CD4-positive, alpha-beta memory T cell (primary cell): Measurements from ENCODE around the gene NCK2. TPM values are rescaled to one million over a fixed set of nuclear protein-coding genes. Genes with fewer than 3 reads are reported as not detected.
A peak's percentile ranks its signal among the peaks of the same experiment; 100 is the strongest.

Source experiments
- CTCF ChIA-PET: fragments of 350-600 bp; sonication (Branson Sonifier 250); formaldehyde crosslinking; loops from one replicate; lab custom pipeline; 2021; ENCODE audit warnings: inconsistent platforms; ENCODE audit not compliant: partially characterized antibody; lab: Charles Lee
- POLR2A ChIA-PET: fragments of 350-600 bp; sonication (Branson Sonifier 250); formaldehyde crosslinking; loops from one replicate; lab custom pipeline; 2021; ENCODE audit not compliant: partially characterized antibody; lab: Charles Lee
- DNase-seq, 5 donors: peaks; one replicate each; pipeline versions ENCODE4 v3.0.0 to v3.0.0-alpha.2; 2020 to 2022; ENCODE audit warnings: mixed read lengths in 1 of 5
- H3K27ac ChIP-seq: one replicate; pipeline ENCODE4 v1.7.0; 2013; ENCODE audit warnings: low read depth, low read length
- H3K27me3 ChIP-seq: 2 replicates; pipeline ENCODE4 v1.7.0; 2013; ENCODE audit warnings: mild to moderate bottlenecking, low read length, moderate library complexity; ENCODE audit not compliant: insufficient read depth
- H3K36me3 ChIP-seq: 2 replicates; pipeline ENCODE4 v1.7.0; 2013; ENCODE audit warnings: mild to moderate bottlenecking, low read length, moderate library complexity; ENCODE audit not compliant: insufficient read depth
- H3K4me1 ChIP-seq: 2 replicates; pipeline ENCODE4 v1.7.0; 2013; ENCODE audit warnings: mild to moderate bottlenecking, low read length, moderate library complexity; ENCODE audit not compliant: insufficient read depth
- H3K4me3 ChIP-seq, 2 donors: one replicate each; pipeline ENCODE4 v1.7.0; 2013; ENCODE audit warnings: low read length in 2 of 2, mild to moderate bottlenecking in 1 of 2
- H3K9me3 ChIP-seq, 2 donors: one replicate each; pipeline ENCODE4 v1.7.0; 2013; ENCODE audit warnings: low read length in 2 of 2, control low read depth in 1 of 2; ENCODE audit not compliant: control insufficient read depth in 1 of 2
- H3K27ac Mint-ChIP-seq, 7 donors: one replicate each; pipeline ENCODE4 v1.8.0; 2020 to 2021; ENCODE audit warnings: mixed read lengths in 7 of 7, mild to moderate bottlenecking in 6 of 7, inconsistent platforms in 3 of 7, moderate library complexity in 3 of 7
- H3K27me3 Mint-ChIP-seq, 2 donors: one replicate each; pipeline ENCODE4 v1.8.0; 2020 to 2021; ENCODE audit warnings: mixed read lengths in 2 of 2
- H3K36me3 Mint-ChIP-seq, 2 donors: one replicate each; pipeline ENCODE4 v1.8.0; 2020 to 2021; ENCODE audit warnings: mixed read lengths in 2 of 2, inconsistent platforms in 1 of 2, mild to moderate bottlenecking in 1 of 2
- H3K4me1 Mint-ChIP-seq, 4 donors: one replicate each; pipeline ENCODE4 v1.8.0; 2020 to 2021; ENCODE audit warnings: mixed read lengths in 4 of 4, mild to moderate bottlenecking in 1 of 4
- H3K4me3 Mint-ChIP-seq, 8 donors: one replicate each; pipeline ENCODE4 v1.8.0; 2020 to 2021; ENCODE audit warnings: mixed read lengths in 8 of 8, mild to moderate bottlenecking in 7 of 8, moderate library complexity in 6 of 8, inconsistent platforms in 3 of 8
- H3K9me3 Mint-ChIP-seq, 8 donors: one replicate each; pipeline ENCODE4 v1.8.0; 2020 to 2021; ENCODE audit warnings: mixed read lengths in 8 of 8, mild to moderate bottlenecking in 5 of 8, inconsistent platforms in 3 of 8, moderate library complexity in 1 of 8
- intact Hi-C: fragments of 100-400 bp; cut with micrococcal nuclease; formaldehyde crosslinking; loops from one replicate; pipeline ENCODE4 v1.15.1; 2023
- polyA plus RNA-seq, 2 donors: library from polyadenylated mRNA; unstranded; fragments of 300-500 nt; fragmentation: Illumina TruSeq; gene quantifications; one replicate each; pipeline ENCODE4 v1.2.3, GENCODE V29; 2021
- total RNA-seq, 2 experiments: library from RNA; stranded (reverse); gene quantifications; one replicate each; pipeline ENCODE4 v1.2.3, GENCODE V29; 2021

NCK2 gene
- total and polyA plus RNA-seq, 4 experiments from 2014 or later = 58.0 to 98.6 (median 87.3) TPM

DNA sequence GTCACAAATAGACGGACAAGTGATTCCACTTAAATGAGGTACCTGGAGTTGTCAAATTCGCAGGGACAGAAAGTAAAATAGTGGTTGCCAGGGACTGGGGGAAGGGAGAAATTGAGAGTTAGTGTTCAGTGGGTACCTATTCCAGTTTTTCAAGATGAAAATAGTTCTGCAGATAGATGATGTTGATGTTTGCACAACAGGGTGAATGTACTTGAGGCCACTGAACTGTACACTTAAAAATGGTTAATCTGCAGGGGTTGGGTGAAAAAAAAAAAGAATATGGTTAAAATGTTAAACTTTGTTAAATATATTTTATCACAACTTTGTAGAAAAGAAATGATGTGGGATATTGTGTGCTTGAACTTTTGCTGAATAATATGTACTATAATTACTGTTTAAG, 102.3 kb downstream of the NCK2 start:
- Mint-ChIP-seq H3K4me1 (peaks cover 62 to 92% (median 76%) of the 10 kb centered on the region in 4 donors), H3K27me3 (no peaks in the 10 kb centered on the region), H3K4me3 (peak overlapping the region in 2 of 8 donors; percentile 43 to 47), H3K36me3 (peaks cover 31 to 55% of the 10 kb centered on the region in 2 donors), H3K27ac (peak overlapping the region in 6 of 7 donors; percentile 73 to 89 (median 82)), H3K9me3 (no peaks in the 10 kb centered on the region)
- intact Hi-C loops = no loop called here
- H3K27me3 ChIP-seq = no peaks in the 10 kb centered on the region
- CTCF ChIA-PET = interaction anchor here (1.3 to 1.4 kb wide), 2 partner anchors 19 to 270 kb away, joined by 3 to 4 read pairs; no protein-coding TSS in a partner anchor
- H3K36me3 ChIP-seq = no peaks in the 10 kb centered on the region
- no peak for DNase-seq
- H3K27ac ChIP-seq = no peak overlapping the region
- no peaks in the 10 kb centered on the region for H3K9me3 ChIP-seq
- POLR2A ChIA-PET = interaction anchor here (2.3 kb wide), 1 partner anchor 10 kb away, joined by 11 read pairs; no protein-coding TSS in a partner anchor
- no peak overlapping the region for H3K4me3 ChIP-seq
- peaks cover 92% of the 10 kb centered on the region for H3K4me1 ChIP-seq

DNA sequence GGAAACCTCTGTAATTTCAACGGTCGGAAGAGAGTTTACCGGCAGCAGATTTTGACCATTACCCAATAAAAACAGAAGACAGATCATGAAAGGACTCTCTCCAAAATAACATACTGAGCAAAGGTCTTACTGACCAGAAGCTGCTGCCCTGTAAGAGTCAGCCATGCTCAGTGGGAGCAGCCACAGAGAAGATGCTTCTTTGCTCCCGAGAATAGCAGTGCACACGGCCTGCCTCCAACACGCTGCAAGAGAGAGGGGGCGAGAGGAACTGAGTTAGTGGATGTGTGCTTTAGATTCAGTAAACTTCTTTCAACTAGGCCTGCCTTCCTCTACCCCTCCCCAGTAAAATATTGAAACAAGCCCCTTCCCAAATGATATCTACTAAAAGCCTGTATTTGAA, 103.7 kb downstream of the NCK2 start:
- H3K27me3 Mint-ChIP-seq = no peaks in the 10 kb centered on the region
- DNase-seq = no peak
- peak overlapping the region in 2 of 8 donors; percentile 1 to 9 for H3K4me3 Mint-ChIP-seq
- peak overlapping the region in 6 of 7 donors; percentile 66 to 83 (median 76) for H3K27ac Mint-ChIP-seq
- peaks cover 61 to 92% (median 76%) of the 10 kb centered on the region in 4 donors for H3K4me1 Mint-ChIP-seq
- Histone ChIP-seq H3K4me3 (no peak overlapping the region), H3K27me3 (no peaks in the 10 kb centered on the region), H3K36me3 (no peaks in the 10 kb centered on the region), H3K27ac (no peak overlapping the region), H3K9me3 (no peaks in the 10 kb centered on the region), H3K4me1 (peaks cover 95% of the 10 kb centered on the region)
- ChIA-PET CTCF (interaction anchor here (0.8 to 1.4 kb wide), 3 partner anchors 14 to 272 kb away, joined by 3 to 4 read pairs (median 3); no protein-coding TSS in a partner anchor), POLR2A (interaction anchor here (2.3 kb wide), 2 partner anchors 8 to 9 kb away, joined by 9 to 11 read pairs; no protein-coding TSS in a partner anchor)
- peaks cover 0 to under 1% (median 0%) of the 10 kb centered on the region in 8 donors for H3K9me3 Mint-ChIP-seq
- intact Hi-C loops = loop anchor here (1.0 kb wide), 1 partner anchor 9 kb away; no protein-coding TSS in a partner anchor
- H3K36me3 Mint-ChIP-seq = peaks cover 25 to 53% of the 10 kb centered on the region in 2 donors

DNA sequence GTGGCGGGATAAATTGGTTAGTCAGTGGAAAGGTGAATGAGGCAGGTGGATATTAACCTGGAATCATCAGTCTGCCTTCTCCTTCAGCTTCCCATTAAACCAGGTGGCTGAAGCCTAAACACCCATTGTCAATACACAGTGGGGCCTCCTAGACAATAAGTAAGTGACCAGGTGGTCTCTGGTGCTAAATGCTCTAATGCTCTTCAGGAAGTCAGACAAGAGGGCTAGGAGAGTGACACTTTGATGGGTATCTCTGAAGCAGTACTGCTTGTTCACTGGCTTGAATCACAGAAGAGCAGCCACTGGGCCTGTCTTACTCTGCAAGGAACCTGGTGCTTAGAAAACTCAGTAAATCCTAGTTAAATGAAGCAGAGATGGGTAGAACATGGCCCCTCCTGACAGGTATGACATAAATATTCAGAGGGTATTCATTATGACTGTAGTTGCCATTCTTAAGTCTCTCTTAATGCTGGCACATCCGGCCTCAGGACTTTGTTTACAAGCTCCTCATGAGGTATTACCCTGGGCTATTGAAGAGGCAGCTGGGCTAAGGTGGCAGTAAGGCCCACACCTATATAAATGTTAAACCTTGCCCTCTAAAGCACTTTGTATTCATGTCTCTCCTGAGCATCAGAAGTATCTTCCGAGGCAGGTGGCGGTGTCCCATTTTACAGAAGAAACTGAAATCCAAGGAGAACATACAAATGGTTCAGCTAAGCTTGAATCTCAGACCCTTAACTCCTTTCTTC, 104.9 kb downstream of the NCK2 start:
- H3K27me3 ChIP-seq = no peaks in the 10 kb centered on the region
- Mint-ChIP-seq H3K36me3 (peaks cover 22 to 47% of the 10 kb centered on the region in 2 donors), H3K4me1 (peaks cover 62 to 88% (median 74%) of the 10 kb centered on the region in 4 donors), H3K27me3 (no peaks in the 10 kb centered on the region), H3K9me3 (peaks cover 0 to 2% (median 0%) of the 10 kb centered on the region in 8 donors), H3K27ac (peak overlapping the region; percentile 62 to 88 (median 80)), H3K4me3 (peak overlapping the region in 3 of 8 donors; percentile 30 to 73 (median 31))
- H3K4me3 ChIP-seq = no peak overlapping the region
- CTCF ChIA-PET = interaction anchor here (1.8 to 2.3 kb wide), 3 partner anchors 18 to 273 kb away, joined by 5 to 6 read pairs (median 6); no protein-coding TSS in a partner anchor
- no peaks in the 10 kb centered on the region for H3K9me3 ChIP-seq
- no peak for DNase-seq
- intact Hi-C loops = no loop called here
- no peaks in the 10 kb centered on the region for H3K36me3 ChIP-seq
- POLR2A ChIA-PET = interaction anchor here (1.0 to 2.3 kb wide), 8 partner anchors 10 to 237 kb away, joined by 3 to 9 read pairs (median 4); no protein-coding TSS in a partner anchor
- no peak overlapping the region for H3K27ac ChIP-seq
- peaks cover 95% of the 10 kb centered on the region for H3K4me1 ChIP-seq

DNA sequence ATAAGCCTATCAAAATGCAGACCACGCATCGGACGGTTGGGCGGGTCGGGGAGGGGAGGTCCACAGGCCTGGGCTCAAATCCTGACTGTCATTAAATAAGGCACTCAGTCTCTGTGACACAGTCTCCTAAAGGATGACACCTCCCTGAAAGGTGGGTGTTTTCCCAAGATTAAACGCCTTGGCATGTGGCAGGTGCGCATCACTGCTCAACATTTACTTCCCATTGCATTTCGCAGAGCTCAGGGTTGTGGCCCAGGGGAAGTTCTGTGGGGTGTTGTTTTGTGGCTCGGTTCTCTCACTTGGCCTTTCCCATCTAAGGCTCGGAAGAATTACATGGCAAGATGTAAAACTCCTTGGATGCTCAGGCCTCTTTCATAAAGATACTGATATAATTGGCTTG, 107.4 kb downstream of the NCK2 start:
- Mint-ChIP-seq H3K4me3 (peak overlapping the region in 2 of 8 donors; percentile 15 to 68), H3K27ac (peak overlapping the region in 5 of 7 donors; percentile 50 to 74 (median 69)), H3K4me1 (peaks cover 61 to 89% (median 74%) of the 10 kb centered on the region in 4 donors), H3K36me3 (peaks cover 26 to 54% of the 10 kb centered on the region in 2 donors), H3K27me3 (no peaks in the 10 kb centered on the region), H3K9me3 (peaks cover 0 to 2% (median 0%) of the 10 kb centered on the region in 8 donors)
- Histone ChIP-seq H3K4me3 (no peak overlapping the region), H3K27ac (no peak overlapping the region), H3K4me1 (peaks cover 96% of the 10 kb centered on the region), H3K9me3 (no peaks in the 10 kb centered on the region), H3K27me3 (no peaks in the 10 kb centered on the region), H3K36me3 (peaks cover 8% of the 10 kb centered on the region)
- intact Hi-C loops = no loop called here
- CTCF ChIA-PET = interaction anchor here (1.1 to 1.6 kb wide), 2 partner anchors 12 to 64 kb away, joined by 4 to 6 read pairs; no protein-coding TSS in a partner anchor
- DNase-seq = no peak
- POLR2A ChIA-PET = no interaction called here

DNA sequence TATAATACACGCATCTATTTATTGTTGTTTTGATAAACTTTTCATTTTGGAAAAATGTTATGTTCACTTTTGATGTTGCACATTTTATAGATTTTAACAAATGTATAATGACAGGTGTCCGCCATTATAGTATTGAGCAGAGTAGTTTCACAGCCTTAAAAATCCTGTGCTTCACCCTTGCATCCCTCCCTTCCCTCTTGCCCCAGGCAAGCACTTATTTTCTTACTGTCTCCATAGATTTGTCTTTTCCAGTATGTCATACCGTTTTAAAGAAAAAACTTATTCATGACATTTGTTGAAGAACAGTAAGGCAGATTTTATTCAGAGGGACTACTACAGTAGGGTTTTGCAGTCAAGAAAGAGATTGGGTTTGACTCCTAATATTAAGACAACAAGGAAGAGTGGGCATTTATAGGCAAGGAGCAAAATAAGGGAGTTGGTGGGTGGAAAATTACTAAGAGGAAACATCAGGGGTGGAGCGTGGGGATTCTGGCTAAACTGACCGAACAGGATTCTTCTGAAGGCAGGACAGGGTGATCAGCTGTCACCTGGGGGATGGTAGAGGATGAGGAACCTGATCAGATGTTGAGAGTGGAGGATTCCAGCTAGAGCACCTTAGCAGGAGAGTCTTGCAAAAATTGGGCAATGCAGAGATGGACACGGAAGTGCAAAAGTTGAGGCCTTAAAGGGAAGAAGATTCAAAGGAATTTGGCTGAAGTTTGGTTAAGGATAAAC, 108.8 kb downstream of the NCK2 start:
- no peak for DNase-seq
- intact Hi-C loops = no loop called here
- peaks cover 8% of the 10 kb centered on the region for H3K36me3 ChIP-seq
- H3K27ac Mint-ChIP-seq = peak overlapping the region; percentile 4 to 94 (median 47)
- peak overlapping the region in 3 of 8 donors; percentile 6 to 35 (median 9) for H3K4me3 Mint-ChIP-seq
- ChIA-PET POLR2A (interaction anchor here (0.7 kb wide), 1 partner anchor 24 kb away, joined by 3 read pairs; no protein-coding TSS in a partner anchor), CTCF (no interaction called here)
- H3K27me3 Mint-ChIP-seq = no peaks in the 10 kb centered on the region
- H3K36me3 Mint-ChIP-seq = peaks cover 23 to 51% of the 10 kb centered on the region in 2 donors
- H3K27me3 ChIP-seq = no peaks in the 10 kb centered on the region
- no peaks in the 10 kb centered on the region for H3K9me3 ChIP-seq
- peaks cover 0 to 2% (median 0%) of the 10 kb centered on the region in 8 donors for H3K9me3 Mint-ChIP-seq
- H3K27ac ChIP-seq = no peak overlapping the region
- H3K4me1 ChIP-seq = peaks cover 96% of the 10 kb centered on the region
- peaks cover 63 to 89% (median 74%) of the 10 kb centered on the region in 4 donors for H3K4me1 Mint-ChIP-seq
- H3K4me3 ChIP-seq = no peak overlapping the region

DNA sequence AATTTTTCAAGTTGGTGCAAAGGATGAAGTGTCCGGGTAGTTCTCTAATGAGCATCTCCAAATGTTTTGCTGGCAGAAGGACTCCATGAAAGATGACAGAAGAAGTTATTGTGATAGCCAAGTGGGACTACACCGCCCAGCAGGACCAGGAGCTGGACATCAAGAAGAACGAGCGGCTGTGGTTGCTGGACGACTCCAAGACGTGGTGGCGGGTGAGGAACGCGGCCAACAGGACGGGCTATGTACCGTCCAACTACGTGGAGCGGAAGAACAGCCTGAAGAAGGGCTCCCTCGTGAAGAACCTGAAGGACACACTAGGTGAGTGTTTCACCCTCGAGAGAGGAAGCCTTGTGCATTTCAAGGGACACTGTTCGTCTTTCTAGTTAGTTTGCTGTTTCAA, 110.3 kb downstream of the NCK2 start:
- H3K4me1 ChIP-seq = peaks cover 96% of the 10 kb centered on the region
- no peak for DNase-seq
- Mint-ChIP-seq H3K36me3 (peaks cover 25 to 53% of the 10 kb centered on the region in 2 donors), H3K27me3 (no peaks in the 10 kb centered on the region), H3K4me3 (peak overlapping the region in 5 of 8 donors; percentile 9 to 94 (median 51)), H3K9me3 (peaks cover 0 to 2% (median 0%) of the 10 kb centered on the region in 8 donors), H3K4me1 (peaks cover 61 to 89% (median 74%) of the 10 kb centered on the region in 4 donors), H3K27ac (peak overlapping the region; percentile 78 to 99 (median 95))
- no peak overlapping the region for H3K4me3 ChIP-seq
- CTCF ChIA-PET = interaction anchor here (1.0 to 2.0 kb wide), 3 partner anchors 11 to 248 kb away, joined by 3 to 4 read pairs (median 4); no protein-coding TSS in a partner anchor
- intact Hi-C loops = no loop called here
- peak overlapping the region; percentile 23 for H3K27ac ChIP-seq
- H3K9me3 ChIP-seq = no peaks in the 10 kb centered on the region
- no peaks in the 10 kb centered on the region for H3K27me3 ChIP-seq
- peaks cover 8% of the 10 kb centered on the region for H3K36me3 ChIP-seq
- POLR2A ChIA-PET = interaction anchor here (0.6 to 5.3 kb wide), 4 partner anchors 7 to 81 kb away, joined by 3 to 32 read pairs (median 12); no protein-coding TSS in a partner anchor
